DOHH2 (cell line): ENCODE results near the gene SCN10A.

Experiments used
- H3F3A ChIP-seq: fragments of 200-600 bp; sonication (generic), shearing (Covaris generic); 2 replicates; pipeline ENCODE4 v1.6.0; 2016; ENCODE audit warnings: antibody characterized with exemption, mild to moderate bottlenecking; ENCODE audit not compliant: control insufficient read depth, insufficient read depth
- H3K27ac ChIP-seq: fragments of 200-600 bp; sonication (generic); 2 replicates; pipeline ENCODE4 v1.5.1; 2014; ENCODE audit warnings: low read depth, mild to moderate bottlenecking, low read length, moderate library complexity
- H3K27me3 ChIP-seq: fragments of 200-600 bp; sonication (generic); 2 replicates; pipeline ENCODE4 v1.6.1; 2014; ENCODE audit warnings: mild to moderate bottlenecking, low read length, mixed read lengths; ENCODE audit not compliant: control insufficient read depth
- H3K36me3 ChIP-seq: fragments of 200-600 bp; sonication (generic); 2 replicates; pipeline ENCODE4 v1.6.1; 2014; ENCODE audit warnings: mild to moderate bottlenecking, low read length, moderate library complexity, mixed read lengths; ENCODE audit not compliant: control insufficient read depth
- H3K4me1 ChIP-seq: fragments of 200-600 bp; sonication (generic); 2 replicates; pipeline ENCODE4 v1.6.1; 2014; ENCODE audit warnings: mild to moderate bottlenecking, low read length, mixed read lengths; ENCODE audit not compliant: control insufficient read depth
- H3K4me2 ChIP-seq: fragments of 200-600 bp; sonication (generic); 2 replicates; pipeline ENCODE4 v1.6.0; 2014; ENCODE audit warnings: mild to moderate bottlenecking, low read length, moderate library complexity
- H3K4me3 ChIP-seq: fragments of 200-600 bp; sonication (generic); 2 replicates; pipeline ENCODE4 v1.5.1; 2014; ENCODE audit warnings: mild to moderate bottlenecking, low read length, mixed read lengths
- H3K79me2 ChIP-seq: fragments of 200-600 bp; sonication (generic); 2 replicates; pipeline ENCODE4 v1.6.1; 2014; ENCODE audit warnings: mild to moderate bottlenecking, low read length, mixed read lengths; ENCODE audit not compliant: control insufficient read depth
- H3K9me2 ChIP-seq: fragments of 200-600 bp; sonication (generic); replicated peaks from 2 replicates; pipeline ENCODE4 v1.6.1; 2014; ENCODE audit warnings: mild to moderate bottlenecking, low read length, mixed read lengths; ENCODE audit not compliant: control insufficient read depth
- H3K9me3 ChIP-seq: fragments of 200-600 bp; sonication (generic); 2 replicates; pipeline ENCODE4 v1.6.1; 2014; ENCODE audit warnings: antibody characterized with exemption, low read length, mixed read lengths; ENCODE audit not compliant: control insufficient read depth, insufficient read depth
- H4K20me1 ChIP-seq: fragments of 200-600 bp; sonication (generic); 2 replicates; pipeline ENCODE4 v1.6.0; 2014; ENCODE audit warnings: low read depth, mild to moderate bottlenecking, antibody characterized with exemption, low read length, moderate library complexity; ENCODE audit not compliant: control insufficient read depth, insufficient read depth
- EZH2phosphoT487 ChIP-seq: fragments of 200-600 bp; sonication (generic); IDR thresholded peaks from 2 replicates; pipeline ENCODE4 v1.6.1; 2017; ENCODE audit warnings: borderline replicate concordance, mild to moderate bottlenecking, antibody characterized with exemption, low read length, moderate library complexity, mixed read lengths
- TF ChIP-seq, protein P1 (sequence below): fragments of 200-600 bp; sonication (generic); IDR thresholded peaks from one replicate; pipeline ENCODE4 v1.5.1; 2014; ENCODE audit warnings: antibody characterized with exemption, mild to moderate bottlenecking, low read depth, low read length; ENCODE audit not compliant: poor library complexity, severe bottlenecking

SCN10A gene

GRCh38 chr3:38689774-38690173 lies 126.2 kb downstream of the SCN10A start:
- no peak for TF ChIP-seq EZH2phosphoT487
- TF ChIP-seq, protein P1, sequence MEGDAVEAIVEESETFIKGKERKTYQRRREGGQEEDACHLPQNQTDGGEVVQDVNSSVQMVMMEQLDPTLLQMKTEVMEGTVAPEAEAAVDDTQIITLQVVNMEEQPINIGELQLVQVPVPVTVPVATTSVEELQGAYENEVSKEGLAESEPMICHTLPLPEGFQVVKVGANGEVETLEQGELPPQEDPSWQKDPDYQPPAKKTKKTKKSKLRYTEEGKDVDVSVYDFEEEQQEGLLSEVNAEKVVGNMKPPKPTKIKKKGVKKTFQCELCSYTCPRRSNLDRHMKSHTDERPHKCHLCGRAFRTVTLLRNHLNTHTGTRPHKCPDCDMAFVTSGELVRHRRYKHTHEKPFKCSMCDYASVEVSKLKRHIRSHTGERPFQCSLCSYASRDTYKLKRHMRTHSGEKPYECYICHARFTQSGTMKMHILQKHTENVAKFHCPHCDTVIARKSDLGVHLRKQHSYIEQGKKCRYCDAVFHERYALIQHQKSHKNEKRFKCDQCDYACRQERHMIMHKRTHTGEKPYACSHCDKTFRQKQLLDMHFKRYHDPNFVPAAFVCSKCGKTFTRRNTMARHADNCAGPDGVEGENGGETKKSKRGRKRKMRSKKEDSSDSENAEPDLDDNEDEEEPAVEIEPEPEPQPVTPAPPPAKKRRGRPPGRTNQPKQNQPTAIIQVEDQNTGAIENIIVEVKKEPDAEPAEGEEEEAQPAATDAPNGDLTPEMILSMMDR: no peak
- H3K4me2 ChIP-seq: no peak overlapping the region
- H3K4me1 ChIP-seq: no peaks in the 10 kb centered on the region
- H3K27ac ChIP-seq: no peak overlapping the region
- no peaks in the 10 kb centered on the region for H3K9me2 ChIP-seq
- no peaks in the 10 kb centered on the region for H3F3A ChIP-seq
- H3K9me3 ChIP-seq: no peaks in the 10 kb centered on the region
- no peaks in the 10 kb centered on the region for H3K79me2 ChIP-seq
- H3K36me3 ChIP-seq: no peaks in the 10 kb centered on the region
- H3K4me3 ChIP-seq: no peak overlapping the region
- no peaks in the 10 kb centered on the region for H4K20me1 ChIP-seq
- no peaks in the 10 kb centered on the region for H3K27me3 ChIP-seq

DNA sequence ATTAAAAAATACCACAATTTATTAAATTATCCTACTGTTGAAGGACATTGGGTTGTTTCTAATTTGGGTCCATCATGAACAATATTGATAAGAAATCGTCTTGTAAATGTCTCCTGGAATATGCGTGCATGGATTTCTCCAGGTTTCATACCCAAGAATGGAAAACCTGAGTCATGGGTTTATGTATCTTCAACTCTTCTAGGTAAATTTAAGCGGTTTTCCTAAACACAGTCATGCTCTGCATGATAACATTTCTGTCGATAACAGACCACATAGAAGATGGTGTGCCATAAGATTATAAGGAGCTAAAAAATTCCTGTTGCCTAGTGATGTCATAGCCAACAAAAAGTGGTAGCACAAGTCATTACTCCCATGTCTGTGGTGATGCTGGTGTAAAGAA lies 126.7 kb downstream of the SCN10A start:
- H3K79me2 ChIP-seq: no peaks in the 10 kb centered on the region
- no peaks in the 10 kb centered on the region for H3K9me2 ChIP-seq
- no peaks in the 10 kb centered on the region for H3K4me1 ChIP-seq
- H3K36me3 ChIP-seq: no peaks in the 10 kb centered on the region
- H3K27me3 ChIP-seq: no peaks in the 10 kb centered on the region
- H4K20me1 ChIP-seq: no peaks in the 10 kb centered on the region
- H3K4me3 ChIP-seq: no peak overlapping the region
- no peak for TF ChIP-seq EZH2phosphoT487
- TF ChIP-seq, protein P1: no peak
- no peak overlapping the region for H3K27ac ChIP-seq
- H3F3A ChIP-seq: no peaks in the 10 kb centered on the region
- no peak overlapping the region for H3K4me2 ChIP-seq
- no peaks in the 10 kb centered on the region for H3K9me3 ChIP-seq

DNA sequence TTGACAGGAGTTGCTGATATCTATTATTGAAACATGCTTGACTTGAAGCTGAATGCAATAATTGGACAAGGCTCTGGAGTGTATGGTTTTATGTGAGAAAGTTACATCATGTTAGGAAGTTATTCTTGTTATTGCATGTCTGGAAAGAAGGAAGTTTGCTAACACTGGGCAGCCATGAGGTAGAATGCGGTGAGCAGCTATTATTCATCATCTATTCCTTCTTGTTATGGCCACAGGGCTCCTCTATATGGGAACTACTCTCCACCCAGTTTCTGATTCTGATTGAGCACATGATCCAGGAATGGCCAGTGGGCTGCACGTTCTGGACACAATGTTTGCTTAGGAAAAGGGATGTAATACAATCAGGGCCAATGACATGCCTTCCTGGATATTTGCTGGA lies 128.7 kb downstream of the SCN10A start:
- H3K79me2 ChIP-seq: no peaks in the 10 kb centered on the region
- no peaks in the 10 kb centered on the region for H4K20me1 ChIP-seq
- no peak overlapping the region for H3K4me2 ChIP-seq
- no peak overlapping the region for H3K27ac ChIP-seq
- no peak overlapping the region for H3K4me3 ChIP-seq
- no peaks in the 10 kb centered on the region for H3K4me1 ChIP-seq
- H3K9me2 ChIP-seq: no peaks in the 10 kb centered on the region
- H3K27me3 ChIP-seq: no peaks in the 10 kb centered on the region
- no peak for TF ChIP-seq EZH2phosphoT487
- H3K9me3 ChIP-seq: no peaks in the 10 kb centered on the region
- H3K36me3 ChIP-seq: no peaks in the 10 kb centered on the region
- H3F3A ChIP-seq: no peaks in the 10 kb centered on the region

DNA sequence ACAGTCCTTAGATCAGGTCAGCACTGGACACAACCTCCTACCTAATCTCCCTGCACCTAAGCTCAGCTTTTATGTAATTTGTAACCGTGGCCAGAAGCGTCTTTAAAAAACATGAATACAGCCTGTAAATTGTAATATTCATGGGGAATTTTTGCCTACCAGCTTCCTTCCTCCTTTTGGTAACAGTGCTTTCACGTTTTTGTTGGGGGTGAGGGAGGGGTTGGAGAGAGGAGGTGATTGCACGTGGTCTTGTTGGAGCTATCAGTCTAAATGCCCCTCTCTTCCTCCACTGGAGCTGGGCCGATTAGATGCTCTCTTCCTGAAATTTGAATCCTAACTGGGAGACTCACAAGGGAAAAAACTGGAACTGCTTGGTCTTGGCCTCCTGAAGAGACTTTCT lies 131.5 kb downstream of the SCN10A start:
- no peaks in the 10 kb centered on the region for H4K20me1 ChIP-seq
- TF ChIP-seq, protein P1: no peak
- TF ChIP-seq EZH2phosphoT487: no peak
- no peaks in the 10 kb centered on the region for H3K79me2 ChIP-seq
- no peak overlapping the region for H3K4me2 ChIP-seq
- H3K27me3 ChIP-seq: no peaks in the 10 kb centered on the region
- H3K36me3 ChIP-seq: no peaks in the 10 kb centered on the region
- H3K9me2 ChIP-seq: no peaks in the 10 kb centered on the region
- no peaks in the 10 kb centered on the region for H3F3A ChIP-seq
- no peak overlapping the region for H3K4me3 ChIP-seq
- H3K4me1 ChIP-seq: no peaks in the 10 kb centered on the region
- H3K27ac ChIP-seq: no peak overlapping the region
- H3K9me3 ChIP-seq: no peaks in the 10 kb centered on the region
